ENCODE measurements around the gene FCER1A.
A peak's percentile ranks its signal among the peaks of the same experiment; 100 is the strongest.
"Not testable (repeated sequence)": the region's sequence is repeated elsewhere in the genome, so short reads cannot be mapped to it uniquely, and the experiment has no call there.

Gene FCER1A

GRCh38 chr1:159334797-159335196, 32.7 kb downstream of the FCER1A start:
- no peak for TF ChIP-seq CTCF (IDR thresholded peaks at IDR 0.05; ENCODE audit: insufficient read depth, low read length, poor library complexity, severe bottlenecking)
- no peaks in the 10 kb centered on the region for H3K27me3 ChIP-seq (replicated peaks; ENCODE audit: control insufficient read depth, insufficient read depth, low read length)
- no peaks in the 10 kb centered on the region for H3K36me3 ChIP-seq (ENCODE audit: control insufficient read depth, insufficient read depth, low read length)
- no peak overlapping the region for H3K4me3 ChIP-seq (replicated peaks; ENCODE audit: low read depth, low read length)
- DNase-seq (ENCODE audit: extremely low read depth, insufficient read length): no peak

- no peak for DNase-seq (ENCODE audit: extremely low read depth, insufficient read length)
- no peak overlapping the region for H3K4me3 ChIP-seq (replicated peaks; ENCODE audit: low read depth, low read length)
- no peaks in the 10 kb centered on the region for H3K36me3 ChIP-seq (ENCODE audit: control insufficient read depth, insufficient read depth, low read length)
- H3K27me3 ChIP-seq (replicated peaks; ENCODE audit: control insufficient read depth, insufficient read depth, low read length): no peaks in the 10 kb centered on the region
- TF ChIP-seq CTCF (IDR thresholded peaks at IDR 0.05; ENCODE audit: insufficient read depth, low read length, poor library complexity, severe bottlenecking): peak; percentile 8
Observed at GRCh38 chr1:159338018-159338417, 35.9 kb downstream of the FCER1A start.

- DNase-seq (ENCODE audit: extremely low read depth, insufficient read length): no peak
- TF ChIP-seq CTCF (IDR thresholded peaks at IDR 0.05; ENCODE audit: insufficient read depth, low read length, poor library complexity, severe bottlenecking): no peak
- H3K27me3 ChIP-seq (replicated peaks; ENCODE audit: control insufficient read depth, insufficient read depth, low read length): no peaks in the 10 kb centered on the region
- H3K4me3 ChIP-seq (replicated peaks; ENCODE audit: low read depth, low read length): no peak overlapping the region
- H3K36me3 ChIP-seq (ENCODE audit: control insufficient read depth, insufficient read depth, low read length): no peaks in the 10 kb centered on the region
Observed at GRCh38 chr1:159339536-159339935, 37.4 kb downstream of the FCER1A start.

GRCh38 chr1:159341736-159342135, 39.6 kb downstream of the FCER1A start:
- no peak for DNase-seq (ENCODE audit: extremely low read depth, insufficient read length)
- no peaks in the 10 kb centered on the region for H3K36me3 ChIP-seq (ENCODE audit: control insufficient read depth, insufficient read depth, low read length)
- H3K4me3 ChIP-seq (replicated peaks; ENCODE audit: low read depth, low read length): no peak overlapping the region
- TF ChIP-seq CTCF (IDR thresholded peaks at IDR 0.05; ENCODE audit: insufficient read depth, low read length, poor library complexity, severe bottlenecking): no peak
- H3K27me3 ChIP-seq (replicated peaks; ENCODE audit: control insufficient read depth, insufficient read depth, low read length): no peaks in the 10 kb centered on the region

GRCh38 chr1:159342761-159343425, 40.8 kb downstream of the FCER1A start:
- TF ChIP-seq CTCF (IDR thresholded peaks at IDR 0.05; ENCODE audit: insufficient read depth, low read length, poor library complexity, severe bottlenecking): no peak
- DNase-seq (ENCODE audit: extremely low read depth, insufficient read length): no peak
- Histone ChIP-seq H3K4me3 (replicated peaks; ENCODE audit: low read depth, low read length) (no peak overlapping the region), H3K36me3 (ENCODE audit: control insufficient read depth, insufficient read depth, low read length) (no peaks in the 10 kb centered on the region), H3K27me3 (replicated peaks; ENCODE audit: control insufficient read depth, insufficient read depth, low read length) (no peaks in the 10 kb centered on the region)

GRCh38 chr1:159349374-159349773, 47.2 kb downstream of the FCER1A start:
- H3K27me3 ChIP-seq (replicated peaks; ENCODE audit: control insufficient read depth, insufficient read depth, low read length); H3K36me3 ChIP-seq (ENCODE audit: control insufficient read depth, insufficient read depth, low read length): not testable (repeated sequence)

More at GRCh38 chr1:159349374-159349773, 47.2 kb downstream of the FCER1A start:
- not testable (repeated sequence) for H3K4me3 ChIP-seq (replicated peaks; ENCODE audit: low read depth, low read length); DNase-seq (ENCODE audit: extremely low read depth, insufficient read length)
